Gastrocnemius medialis (tissue), 4 donors: Measurements from ENCODE around the gene SP140L. TPM values are rescaled to one million over a fixed set of nuclear protein-coding genes. Genes with fewer than 3 reads are reported as not detected.
"Not testable (repeated sequence)": the region's sequence is repeated elsewhere in the genome, so short reads cannot be mapped to it uniquely, and the experiment has no call there.

Experiments
- ATAC-seq, 2 donors: fragments of 150-250 bp; one replicate each; pipeline ENCODE4 v1.9.1; 2016
- DNase-seq, 2 donors: peaks; one replicate each; pipeline ENCODE4 v3.0.0-alpha.2; 2019
- H3K27ac ChIP-seq, 4 donors: fragments of 200-600 bp; sonication (generic); 1 replicate in 1 of 4; 2 replicates in 3 of 4; pipeline ENCODE4 v1.5.1; 2016 to 2018; ENCODE audit warnings: mild to moderate bottlenecking in 2 of 4, moderate library complexity in 1 of 4
- H3K27me3 ChIP-seq, 3 donors: fragments of 200-600 bp; sonication (generic) in 2 of 3; 1 replicate in 1 of 3; 2 replicates in 2 of 3; pipeline versions ENCODE4 v1.5.1 to v1.6.0; 2016 to 2019; ENCODE audit warnings: mild to moderate bottlenecking in 1 of 3, moderate library complexity in 1 of 3
- H3K36me3 ChIP-seq, 2 donors: fragments of 200-600 bp; sonication (generic) in 1 of 2; one replicate each; pipeline ENCODE4 v1.5.1; 2017 to 2018
- H3K4me1 ChIP-seq, 2 donors: fragments of 200-600 bp; sonication (generic) in 1 of 2; one replicate each; pipeline ENCODE4 v1.5.1; 2016 to 2017; ENCODE audit warnings: mild to moderate bottlenecking in 2 of 2
- H3K4me3 ChIP-seq, 4 donors: fragments of 200-600 bp; sonication (generic) in 3 of 4; 1 replicate in 1 of 4; 2 replicates in 3 of 4; pipeline ENCODE4 v1.5.1; 2016 to 2019; ENCODE audit warnings: mild to moderate bottlenecking in 2 of 4
- H3K9me3 ChIP-seq, 3 donors: fragments of 200-600 bp; sonication (generic) in 2 of 3; 1 replicate in 1 of 3; 2 replicates in 2 of 3; pipeline ENCODE4 v1.5.1; 2016 to 2019
- CTCF ChIP-seq, 5 experiments: fragments of 450-650 bp in 3 of 5; fragments of 200-600 bp in 2 of 5; sonication (generic) in 2 of 5; IDR thresholded peaks in 4 of 5; conservative IDR thresholded peaks in 1 of 5; 1 replicate in 4 of 5; 2 replicates in 1 of 5; pipeline ENCODE4 v1.5.1; 2016 to 2019; ENCODE audit warnings: antibody characterized with exemption in 5 of 5, mild to moderate bottlenecking in 3 of 5, moderate library complexity in 3 of 5
- POLR2A ChIP-seq, 2 donors: fragments of 450-650 bp; IDR thresholded peaks; one replicate each; pipeline ENCODE4 v1.6.1; 2017; ENCODE audit warnings: antibody characterized with exemption in 2 of 2, mild to moderate bottlenecking in 2 of 2, moderate library complexity in 2 of 2
- in situ Hi-C, 4 donors: fragments of 200-750 bp; cut with MboI; loops; one replicate each; pipeline versions ENCODE4 v1.15.0 to v1.8.0; 2017; ENCODE audit warnings: low sequenced_read_pairs in 4 of 4
- intact Hi-C: fragments of 100-400 bp; cut with DNase I; formaldehyde crosslinking; loops from one replicate; pipeline ENCODE4 v1.15.1; 2023; ENCODE audit warnings: low total_unique reads
- total RNA-seq, 4 donors: library from RNA; depleted of rRNA; stranded (reverse); fragments of >200 nt; gene quantifications; one replicate each; pipeline versions ENCODE4 v1.1.0 to v1.2.3, GENCODE V29; 2016

The SP140L gene
- total RNA-seq, 4 donors from 2014 or later: 2.2 to 13.5 (median 3.8) TPM

GRCh38 chr2:230400454-230400853 lies 73.5 kb downstream of the SP140L start:
- DNase-seq (no peak), ATAC-seq (no peak)
- TF ChIP-seq CTCF (IDR thresholded peaks at IDR 0.05 in 4 of 5, conservative IDR thresholded peaks at IDR 0.05 in 1 of 5) (no peak), POLR2A (IDR thresholded peaks at IDR 0.05) (no peak)
- intact Hi-C loops: no loop called here
- no peaks in the 10 kb centered on the region for H3K36me3 ChIP-seq
- H3K27ac ChIP-seq: no peak overlapping the region
- H3K4me1 ChIP-seq: no peaks in the 10 kb centered on the region
- no peaks in the 10 kb centered on the region for H3K27me3 ChIP-seq
- no peak overlapping the region for H3K4me3 ChIP-seq
- H3K9me3 ChIP-seq: no peaks in the 10 kb centered on the region
- in situ Hi-C loops: no loop called here

- in situ Hi-C loops: not testable (repeated sequence)
These were observed 74.0 kb downstream of the SP140L start for GRCh38 chr2:230401026-230401425.

GRCh38 chr2:230403746-230404145 lies 76.8 kb downstream of the SP140L start:
- Histone ChIP-seq H3K4me3 (no peak overlapping the region), H3K4me1 (peaks cover under 1 to 4% of the 10 kb centered on the region in 2 donors), H3K36me3 (no peaks in the 10 kb centered on the region), H3K27me3 (no peaks in the 10 kb centered on the region), H3K9me3 (no peaks in the 10 kb centered on the region), H3K27ac (no peak overlapping the region)
- DNase-seq: no peak
- in situ Hi-C loops: no loop called here
- no peak for TF ChIP-seq CTCF (IDR thresholded peaks at IDR 0.05 in 4 of 5, conservative IDR thresholded peaks at IDR 0.05 in 1 of 5)
- no peak for TF ChIP-seq POLR2A (IDR thresholded peaks at IDR 0.05)
- ATAC-seq: no peak
- intact Hi-C loops: no loop called here

More at GRCh38 chr2:230401026-230401425, 74.0 kb downstream of the SP140L start:
- H3K9me3 ChIP-seq, intact Hi-C loops, H3K36me3 ChIP-seq, H3K27me3 ChIP-seq, DNase-seq, ATAC-seq, H3K4me1 ChIP-seq, H3K4me3 ChIP-seq, H3K27ac ChIP-seq: not testable (repeated sequence)

- in situ Hi-C loops: no loop called here
- TF ChIP-seq POLR2A (IDR thresholded peaks at IDR 0.05): no peak
- TF ChIP-seq CTCF (IDR thresholded peaks at IDR 0.05 in 4 of 5, conservative IDR thresholded peaks at IDR 0.05 in 1 of 5): no peak
- ATAC-seq (no peak), DNase-seq (no peak)
- Histone ChIP-seq H3K4me3 (no peak overlapping the region), H3K36me3 (no peaks in the 10 kb centered on the region), H3K9me3 (no peaks in the 10 kb centered on the region), H3K27me3 (no peaks in the 10 kb centered on the region), H3K27ac (no peak overlapping the region), H3K4me1 (peaks cover 3 to 10% of the 10 kb centered on the region in 2 donors)
- intact Hi-C loops: no loop called here
These were observed 78.8 kb downstream of the SP140L start for GRCh38 chr2:230405824-230406223.

- Histone ChIP-seq H3K27me3 (no peaks in the 10 kb centered on the region), H3K4me3 (no peak overlapping the region), H3K36me3 (no peaks in the 10 kb centered on the region), H3K9me3 (no peaks in the 10 kb centered on the region), H3K4me1 (peaks cover 3 to 18% of the 10 kb centered on the region in 2 donors), H3K27ac (peak overlapping the region; percentile 24 to 74 (median 58))
- intact Hi-C loops: no loop called here
- in situ Hi-C loops: no loop called here
- no peak for TF ChIP-seq POLR2A (IDR thresholded peaks at IDR 0.05)
- TF ChIP-seq CTCF (IDR thresholded peaks at IDR 0.05 in 4 of 5, conservative IDR thresholded peaks at IDR 0.05 in 1 of 5): no peak
- DNase-seq (peak in 1 of 2 donors; percentile 37), ATAC-seq (no peak)
These were observed 81.3 kb downstream of the SP140L start for GRCh38 chr2:230408244-230408842.

GRCh38 chr2:230409316-230409715 lies 82.3 kb downstream of the SP140L start:
- DNase-seq, H3K9me3 ChIP-seq, H3K27me3 ChIP-seq, H3K36me3 ChIP-seq, in situ Hi-C loops, intact Hi-C loops, H3K4me3 ChIP-seq: not testable (repeated sequence)
- Histone ChIP-seq H3K4me1 (peaks cover 3 to 18% of the 10 kb centered on the region in 2 donors), H3K27ac (peak overlapping the region in 3 of 4 donors; percentile 27 to 74 (median 55))
- ATAC-seq: peak in 1 of 2 donors; percentile 17
